ENCODE measurements around the gene F2RL3.
"Not testable (repeated sequence)": the region's sequence is repeated elsewhere in the genome, so short reads cannot be mapped to it uniquely, and the experiment has no call there.

F2RL3 gene

GRCh38 chr19:16888629-16889365 is at the start of gene F2RL3:
Gene F2RL3 (plus strand): TSS chr19:16888999. CDS start chr19:16889190, 191 bp downstream.
- no peak for DNase-seq

- no peak for DNase-seq
Measured at GRCh38 chr19:16841391-16841926, 47.3 kb upstream of the F2RL3 start.

GRCh38 chr19:16846901-16847300 is 41.9 kb upstream of the F2RL3 start:
- no peak for DNase-seq

DNA sequence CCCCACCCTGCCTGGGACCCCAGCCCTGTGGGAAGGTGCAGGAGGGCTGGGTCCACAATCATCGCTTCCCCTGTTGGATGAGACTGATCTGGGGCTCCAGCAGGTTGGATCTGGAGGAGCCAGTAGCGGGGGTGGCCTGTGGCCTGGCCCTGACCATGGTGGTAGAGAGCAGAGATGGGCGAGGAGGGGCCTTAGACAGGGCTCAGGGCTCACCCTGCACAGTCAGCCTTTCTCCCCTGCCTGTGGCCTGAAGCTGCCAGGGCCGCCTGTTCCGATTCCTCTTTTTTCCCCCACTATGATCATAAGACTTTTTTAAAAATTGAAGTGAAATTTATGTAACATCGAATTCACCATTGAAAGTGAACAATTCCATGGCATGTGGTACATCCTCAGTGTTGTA is 41.4 kb upstream of the F2RL3 start:
- no peak for DNase-seq

- no peak for DNase-seq
Measured at GRCh38 chr19:16849168-16849567, 39.6 kb upstream of the F2RL3 start.

GRCh38 chr19:16850133-16850532 is 38.7 kb upstream of the F2RL3 start:
- DNase-seq: no peak

GRCh38 chr19:16851031-16851712 is 37.6 kb upstream of the F2RL3 start:
- DNase-seq: no peak

- DNase-seq: no peak
Measured at GRCh38 chr19:16853066-16853465, 35.7 kb upstream of the F2RL3 start.

DNA sequence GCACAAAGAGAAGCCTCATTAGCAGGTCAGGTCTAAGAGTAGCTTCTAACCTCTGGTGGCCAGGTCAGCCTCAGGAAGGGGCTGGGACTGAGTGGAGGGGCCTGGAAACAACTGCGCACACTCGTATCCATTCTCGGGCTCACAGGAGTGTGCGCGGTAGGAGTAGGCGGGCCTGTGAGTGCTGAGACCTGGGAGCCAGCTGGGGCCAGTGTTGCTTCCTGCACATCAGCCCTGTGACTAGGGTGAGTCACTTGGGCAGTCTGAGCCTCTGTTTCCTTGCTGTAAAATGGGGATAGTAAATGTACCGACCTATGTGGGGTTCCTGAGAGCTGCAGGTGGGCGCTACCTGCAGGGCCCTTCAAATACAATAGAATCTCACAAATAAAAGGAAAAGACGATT is 32.7 kb upstream of the F2RL3 start:
- DNase-seq: no peak

DNA sequence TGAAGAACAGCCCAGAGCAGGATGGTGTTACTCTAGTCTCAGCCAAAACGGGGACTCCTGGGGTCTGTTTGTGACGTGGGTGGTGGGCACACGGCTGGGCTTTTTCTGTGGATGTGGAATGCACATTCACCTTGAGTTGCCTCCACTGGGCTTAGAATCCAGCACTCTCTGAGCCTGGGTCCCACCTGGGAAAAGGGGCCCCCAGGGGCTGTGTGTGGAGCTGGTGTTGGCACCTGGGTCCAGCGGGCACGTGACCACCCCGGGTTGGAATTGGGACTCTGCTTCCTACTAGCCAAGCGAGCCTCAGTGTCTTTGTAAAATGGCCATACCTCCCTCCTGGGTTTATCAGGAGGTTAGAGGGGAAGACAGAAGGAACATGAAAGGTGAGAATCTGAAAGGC is 29.2 kb upstream of the F2RL3 start:
- no peak for DNase-seq

GRCh38 chr19:16860118-16860517 is 28.7 kb upstream of the F2RL3 start:
- DNase-seq: no peak

GRCh38 chr19:16861011-16861410 is 27.8 kb upstream of the F2RL3 start:
- DNase-seq: no peak

- no peak for DNase-seq
Measured at GRCh38 chr19:16861834-16862233, 27.0 kb upstream of the F2RL3 start.

DNA sequence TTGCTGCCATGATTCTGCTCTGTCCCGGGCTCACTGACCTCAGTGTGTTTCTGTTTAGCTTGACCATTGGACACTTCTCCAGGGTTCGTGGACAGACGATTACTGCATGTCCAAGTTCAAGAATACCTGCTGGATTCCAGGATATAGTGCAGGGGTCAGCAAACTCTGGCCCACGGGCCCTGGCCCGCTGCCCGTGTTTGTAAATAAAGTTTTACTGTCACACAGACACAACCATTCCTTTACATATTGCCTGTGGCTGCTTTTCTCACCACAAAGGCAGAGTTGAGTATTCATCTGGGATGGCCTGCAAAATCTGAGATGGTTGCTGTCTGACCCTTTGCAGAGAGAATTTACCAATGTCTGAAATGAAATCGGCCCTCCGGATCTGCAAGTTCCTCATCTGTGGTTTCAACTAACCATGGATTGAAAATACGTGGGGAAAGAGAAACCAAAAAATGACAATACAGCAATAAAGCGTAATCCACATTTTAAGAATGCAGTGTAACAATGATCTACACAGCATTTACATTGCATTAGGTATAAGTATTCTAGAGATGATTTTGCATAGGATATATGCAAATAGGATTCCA is 25.9 kb upstream of the F2RL3 start:
- DNase-seq: no peak

GRCh38 chr19:16867211-16867610 is 21.6 kb upstream of the F2RL3 start:
- no peak for DNase-seq

DNA sequence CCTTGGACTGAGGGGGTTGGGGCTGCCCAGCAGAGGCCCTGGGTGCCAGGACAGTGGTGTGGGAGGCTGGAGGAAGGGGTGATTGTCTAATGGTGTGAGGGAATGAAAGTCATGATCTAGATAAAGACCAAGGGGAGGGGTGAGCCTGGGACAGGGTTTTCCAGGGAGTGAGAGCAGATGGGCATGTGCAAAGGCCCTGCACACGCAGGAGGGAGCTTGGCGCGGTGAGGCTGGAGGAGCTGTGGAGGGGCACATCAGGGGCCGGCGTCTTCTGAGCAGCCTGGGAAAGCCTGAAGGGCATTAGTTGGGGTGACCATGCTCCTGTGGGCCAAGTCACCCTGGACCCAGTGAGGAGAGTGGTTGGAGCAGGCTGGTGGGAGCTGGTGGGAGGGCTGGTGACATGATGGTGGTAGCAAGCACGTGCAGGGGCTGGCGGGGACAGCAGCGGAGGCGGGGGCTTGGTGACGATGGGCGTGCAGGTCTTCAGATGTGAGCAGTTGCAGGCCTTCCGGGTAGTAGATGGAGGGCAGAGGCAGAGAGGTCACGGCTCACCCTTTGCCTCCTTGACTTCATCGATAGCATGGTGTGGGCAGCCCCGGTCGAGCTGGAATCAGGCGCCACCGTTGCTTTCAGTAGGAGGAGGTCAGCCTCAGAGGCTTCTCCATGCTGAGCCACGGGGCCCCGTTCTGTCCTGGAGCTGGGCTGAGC is 20.2 kb upstream of the F2RL3 start:
- no peak for DNase-seq

- DNase-seq: no peak
Measured at GRCh38 chr19:16869331-16869972, 19.3 kb upstream of the F2RL3 start.

- DNase-seq: no peak
Measured at GRCh38 chr19:16871871-16872270, 16.9 kb upstream of the F2RL3 start.

- DNase-seq: no peak
Measured at GRCh38 chr19:16872728-16873127, 16.1 kb upstream of the F2RL3 start.

DNA sequence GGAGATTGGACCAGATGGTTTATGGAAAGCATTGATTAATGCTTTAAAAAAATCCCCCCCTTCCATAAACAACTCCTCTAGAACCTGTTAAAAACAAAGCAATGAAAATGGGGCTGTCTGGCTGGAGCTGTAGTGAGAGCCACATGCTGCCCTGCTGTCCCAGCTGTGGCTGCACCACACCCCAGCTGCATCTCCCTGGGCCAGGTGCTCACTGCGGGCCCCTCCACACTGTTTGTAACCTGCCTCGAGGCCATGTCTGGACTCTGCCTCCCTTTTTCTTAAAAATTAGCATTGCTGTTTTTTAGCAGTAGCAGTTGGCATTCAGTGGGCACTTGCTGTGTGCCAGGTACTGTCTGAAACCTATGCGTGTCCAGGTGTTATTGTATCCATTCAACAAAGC is 15.2 kb upstream of the F2RL3 start:
- DNase-seq: no peak

DNA sequence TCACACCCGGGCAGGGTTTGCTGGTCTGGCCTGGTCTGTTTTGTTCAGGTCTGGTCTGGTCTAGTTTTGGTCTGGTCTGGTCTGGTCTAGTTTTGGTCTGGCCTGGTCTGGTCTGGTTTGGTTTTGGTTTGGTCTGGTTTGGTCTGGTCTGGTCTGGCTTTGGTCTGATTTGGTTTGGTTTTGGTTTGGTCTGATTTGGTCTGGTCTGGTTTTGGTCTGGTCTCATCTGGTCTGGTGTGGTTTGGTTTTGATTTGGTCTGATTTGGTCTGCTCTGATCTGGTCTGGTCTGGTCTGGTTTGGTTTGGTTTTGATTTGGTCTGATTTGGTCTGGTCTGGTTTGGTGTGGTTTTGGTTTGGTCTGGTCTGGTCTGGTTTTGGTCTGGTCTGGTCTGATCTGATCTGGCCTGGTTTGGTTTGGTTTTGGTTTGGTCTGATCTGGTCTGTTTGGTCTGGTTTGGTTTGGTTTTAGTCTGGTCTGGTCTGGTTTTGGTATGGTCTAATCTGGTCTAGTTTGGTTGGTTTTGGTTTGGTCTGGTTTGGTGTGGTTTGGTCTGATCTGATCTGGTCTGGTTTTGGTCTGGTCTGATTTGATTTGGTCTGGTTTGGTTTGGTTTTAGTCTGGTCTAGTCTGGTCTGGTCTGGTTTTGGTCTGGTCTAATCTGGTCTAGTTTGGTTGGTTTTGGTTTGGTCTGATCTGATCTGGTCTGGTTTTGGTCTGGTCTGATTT is 14.4 kb upstream of the F2RL3 start:
- DNase-seq: no peak

DNA sequence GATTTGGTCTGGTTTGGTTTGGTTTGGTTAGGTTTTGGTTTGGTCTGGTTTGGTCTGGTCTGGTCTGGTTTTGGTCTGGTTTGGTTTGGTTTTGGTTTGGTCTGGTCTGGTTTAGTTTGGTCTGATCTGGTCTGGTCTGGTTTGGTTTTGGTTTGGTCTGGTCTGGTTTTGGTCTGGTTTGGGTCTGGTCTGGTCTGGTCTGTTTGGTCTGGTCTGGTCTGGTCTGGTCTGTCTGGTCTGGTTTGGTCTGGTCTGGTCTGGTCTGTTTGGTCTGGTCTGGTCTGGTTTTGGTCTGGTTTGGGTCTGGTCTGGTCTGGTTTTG is 13.9 kb upstream of the F2RL3 start:
- DNase-seq: not testable (repeated sequence)
